SK-N-SH (cell line): ENCODE data around the gene FAM3C. TPM values are rescaled to one million over a fixed set of nuclear protein-coding genes. Genes with fewer than 3 reads are reported as not detected.

Experiments used
- CTCF ChIA-PET: fragments of 300-600, 350-600 bp; formaldehyde crosslinking; extraction: SDS; loops from one replicate; lab custom pipeline; 2021; lab: Yijun Ruan, JAX
- POLR2A ChIA-PET: fragments of 350-600 bp; sonication (Branson Sonifier 250); formaldehyde crosslinking; extraction: SDS; loops from one replicate; lab custom pipeline; 2020; ENCODE audit warnings: antibody characterized with exemption, inconsistent platforms; lab: Yijun Ruan, JAX
- DNase-seq: peaks from one replicate; pipeline ENCODE4 v3.0.0; 2012
- H2AFZ ChIP-seq: fragments of 200-600 bp; sonication (generic); 2 replicates; pipeline ENCODE4 v1.8.1; 2016; ENCODE audit warnings: antibody characterized with exemption, mild to moderate bottlenecking, low read depth
- H3F3A ChIP-seq: fragments of 200-600 bp; sonication (generic); replicated peaks from 2 replicates; pipeline ENCODE3; 2016; ENCODE audit warnings: antibody characterized with exemption, mild to moderate bottlenecking; ENCODE audit not compliant: insufficient read depth
- H3K27ac ChIP-seq, 2 experiments: fragments of 200-500 bp in 1 of 2; fragments of 200-600 bp in 1 of 2; sonication (Bioruptor generic) in 1 of 2; sonication (generic), shearing (Covaris generic) in 1 of 2; 2 replicates each; pipeline versions ENCODE4 v1.5.1 to v1.6.1; 2014 to 2016; ENCODE audit warnings: low read depth in 2 of 2, inconsistent platforms in 1 of 2, low read length in 1 of 2, mild to moderate bottlenecking in 1 of 2, mixed read lengths in 1 of 2
- H3K27me3 ChIP-seq: fragments of 200-600 bp; sonication (generic), shearing (Covaris generic); 2 replicates; pipeline ENCODE4 v1.6.1; 2016; ENCODE audit warnings: mixed run types; ENCODE audit not compliant: insufficient read depth
- H3K36me3 ChIP-seq, 2 experiments: fragments of 200-500 bp in 1 of 2; fragments of 200-600 bp in 1 of 2; sonication (Bioruptor generic) in 1 of 2; sonication (generic) in 1 of 2; replicated peaks in 1 of 2; 2 replicates each; pipeline versions ENCODE3 to v1.5.1; 2014 to 2016; ENCODE audit warnings: low read length in 1 of 2, mild to moderate bottlenecking in 1 of 2; ENCODE audit not compliant: insufficient read depth in 2 of 2, control insufficient read depth in 1 of 2
- H3K4me1 ChIP-seq, 2 experiments: fragments of 200-500 bp in 1 of 2; fragments of 200-600 bp in 1 of 2; sonication (Bioruptor generic) in 1 of 2; sonication (generic), shearing (Covaris generic) in 1 of 2; 2 replicates each; pipeline versions ENCODE4 v1.5.1 to v1.6.1; 2014 to 2016; ENCODE audit warnings: low read depth in 1 of 2, low read length in 1 of 2, mixed run types in 1 of 2; ENCODE audit not compliant: insufficient read depth in 2 of 2, control insufficient read depth in 1 of 2
- H3K4me2 ChIP-seq: fragments of 200-600 bp; sonication (generic), shearing (Covaris generic); 2 replicates; pipeline ENCODE4 v1.6.1; 2017; ENCODE audit warnings: mixed run types
- H3K4me3 ChIP-seq, 2 experiments: fragments of 200-500 bp in 1 of 2; fragments of 200-600 bp in 1 of 2; sonication (Bioruptor generic) in 1 of 2; sonication (generic), shearing (Covaris generic) in 1 of 2; 2 replicates each; pipeline versions ENCODE4 v1.5.1 to v1.8.1; 2014 to 2016; ENCODE audit warnings: low read depth in 2 of 2, inconsistent platforms in 1 of 2, low read length in 1 of 2, mild to moderate bottlenecking in 1 of 2, mixed read lengths in 1 of 2, moderate library complexity in 1 of 2
- H3K79me2 ChIP-seq: fragments of 200-600 bp; sonication (generic); 2 replicates; pipeline ENCODE4 v1.8.1; 2017; ENCODE audit warnings: mild to moderate bottlenecking; ENCODE audit not compliant: insufficient read depth
- H3K9ac ChIP-seq: fragments of 200-600 bp; sonication (generic); 2 replicates; pipeline ENCODE4 v1.6.1; 2017; ENCODE audit warnings: mixed run types
- H3K9me2 ChIP-seq: fragments of 200-600 bp; sonication (generic); 2 replicates; pipeline ENCODE4 v1.6.1; 2017; ENCODE audit warnings: mixed run types
- H3K9me3 ChIP-seq: fragments of 200-600 bp; sonication (generic); 2 replicates; pipeline ENCODE4 v1.6.1; 2017; ENCODE audit warnings: mixed run types, mild to moderate bottlenecking, moderate library complexity
- H4K20me1 ChIP-seq: fragments of 200-600 bp; sonication (generic); 2 replicates; pipeline ENCODE4 v1.6.1; 2017; ENCODE audit warnings: mild to moderate bottlenecking, mixed run types; ENCODE audit not compliant: insufficient read depth
- CHD2 ChIP-seq: fragments of 150-350 bp; IDR thresholded peaks from 2 replicates; pipeline ENCODE4 v1.6.1; 2018; ENCODE audit warnings: low read length; ENCODE audit not compliant: partially characterized antibody
- ELF1 ChIP-seq: IDR thresholded peaks from 2 replicates; pipeline ENCODE4 v1.4.0; 2012
- EP300 ChIP-seq, 2 experiments: IDR thresholded peaks; 2 replicates each; pipeline versions ENCODE4 v1.4.0 to v1.6.1; 2012; ENCODE audit warnings: borderline replicate concordance in 1 of 2, low read depth in 1 of 2, low read length in 1 of 2
- FOXM1 ChIP-seq: IDR thresholded peaks from 2 replicates; pipeline ENCODE4 v1.4.0; 2012; ENCODE audit warnings: low read depth, mild to moderate bottlenecking
- JUND ChIP-seq: IDR thresholded peaks from 2 replicates; pipeline ENCODE4 v1.4.0; 2012
- MEF2A ChIP-seq: IDR thresholded peaks from 2 replicates; pipeline ENCODE4 v1.4.0; 2012; ENCODE audit warnings: low read depth, borderline replicate concordance
- POLR2AphosphoS5 ChIP-seq: IDR thresholded peaks from 2 replicates; pipeline ENCODE4 v1.6.1; 2012; ENCODE audit warnings: low read depth, low read length
- RCOR1 ChIP-seq: fragments of 150-350 bp; IDR thresholded peaks from 2 replicates; pipeline ENCODE4 v1.6.1; 2017; ENCODE audit warnings: antibody characterized with exemption, low read length
- SIN3A ChIP-seq: IDR thresholded peaks from 2 replicates; pipeline ENCODE4 v1.6.1; 2012; ENCODE audit warnings: low read depth, mild to moderate bottlenecking, low read length, moderate library complexity, borderline replicate concordance
- SMC3 ChIP-seq: IDR thresholded peaks from 2 replicates; pipeline ENCODE4 v1.6.1; 2012; ENCODE audit warnings: low read depth, low read length, improper control_type of control experiment
- TEAD4 ChIP-seq: IDR thresholded peaks from 2 replicates; pipeline ENCODE4 v1.4.0; 2012; ENCODE audit warnings: mild to moderate bottlenecking, borderline replicate concordance; ENCODE audit not compliant: insufficient read depth
- YY1 ChIP-seq: IDR thresholded peaks from 2 replicates; pipeline ENCODE4 v1.4.0; 2012; ENCODE audit warnings: low read depth, mild to moderate bottlenecking
- whole genome bisulfite sequencing: methylation state at CpG from one replicate; pipeline ENCODE4 v1.1.6; 2017; ENCODE audit warnings: low lambda C conversion rate; 5-methylcytosine and 5-hydroxymethylcytosine counted together
- polyA plus RNA-seq, 3 experiments: library from polyadenylated mRNA; depleted of rRNA; stranded (reverse); fragments of >200 nt; gene quantifications; 2 replicates each; pipeline ENCODE4 v1.2.3, GENCODE V29; 2012

The FAM3C gene
- polyA plus RNA-seq, 1 of the 3 experiments (the other 2 are of a cell fraction) = 80.0 TPM

DNA sequence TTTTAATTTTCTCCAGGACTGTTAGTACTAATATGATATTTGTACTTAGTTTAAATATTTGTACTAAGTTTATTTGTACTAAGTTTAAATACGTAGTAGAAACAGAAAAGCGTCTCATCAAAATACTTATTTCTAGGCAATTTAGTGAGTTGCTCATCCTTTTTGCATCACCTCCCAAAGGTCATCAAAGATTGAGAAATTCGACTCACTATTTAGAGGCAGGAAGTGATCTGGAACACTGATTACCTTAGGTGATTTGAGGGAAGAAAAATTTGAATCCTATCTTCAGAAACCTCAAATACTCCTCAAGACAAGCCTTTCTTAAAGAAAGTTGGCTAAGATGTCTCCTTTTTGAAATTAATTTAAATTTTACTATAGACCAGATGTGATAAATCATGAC is 52.8 kb downstream of the FAM3C start:
- Histone ChIP-seq H3F3A (peaks cover 7% of the 10 kb centered on the region), H3K36me3 (peaks cover 18 to 23% of the 10 kb centered on the region in 2 experiments), H3K9me3 (no peaks in the 10 kb centered on the region), H3K4me1 (0 out of 4 replicates have a peak, but pooled peaks cover 0 to 5% of the 10 kb centered on the region in 2 experiments), H2AFZ (no peak overlapping the region), H3K79me2 (no peaks in the 10 kb centered on the region), H3K27me3 (no peaks in the 10 kb centered on the region), H4K20me1 (no peaks in the 10 kb centered on the region), H3K4me3 (no peak overlapping the region), H3K4me2 (no peak overlapping the region), H3K9me2 (no peaks in the 10 kb centered on the region), H3K9ac (no peak overlapping the region), H3K27ac (no peak overlapping the region)
- 85% methylated on average over 3 of the region's 3 CpGs for WGBS
- TF ChIP-seq MEF2A = no peak
- TF ChIP-seq YY1 = no peak
- TF ChIP-seq FOXM1 = no peak
- TF ChIP-seq CHD2 = no peak
- TF ChIP-seq TEAD4 = no peak
- POLR2A ChIA-PET = no interaction called here
- CTCF ChIA-PET = interaction anchor here (1.3 to 1.5 kb wide), 2 partner anchors 8 to 53 kb away, joined by 4 read pairs; partner anchors contain the start of gene FAM3C
- no peak for DNase-seq

DNA sequence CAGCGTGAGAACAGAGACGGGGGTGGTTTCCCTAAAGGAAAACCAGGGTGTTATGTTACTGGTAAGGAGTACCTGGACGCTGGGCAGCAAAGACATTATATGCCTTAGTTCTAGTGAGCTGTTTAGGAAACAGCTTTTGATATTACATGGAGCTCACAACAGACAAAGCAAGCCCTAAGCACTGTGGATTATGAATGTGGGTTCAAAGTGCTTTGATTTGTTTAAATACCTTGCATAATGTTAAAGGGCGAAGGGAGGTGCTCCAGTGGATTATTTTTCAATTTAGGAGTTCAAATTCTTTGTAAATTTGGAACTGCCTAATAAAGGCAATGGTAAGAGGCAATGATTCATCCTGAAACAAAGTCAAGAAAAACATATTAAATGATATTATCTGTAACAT is 53.5 kb downstream of the FAM3C start:
- Histone ChIP-seq H3K4me3 (no peak overlapping the region), H4K20me1 (no peaks in the 10 kb centered on the region), H3F3A (peaks cover 7% of the 10 kb centered on the region), H3K9me3 (no peaks in the 10 kb centered on the region), H3K9ac (no peak overlapping the region), H3K36me3 (peaks cover 16% of the 10 kb centered on the region in 2 experiments), H3K4me1 (peaks cover 3 to 5% of the 10 kb centered on the region in 2 experiments; a peak in 1 of 4 replicates), H3K9me2 (no peaks in the 10 kb centered on the region), H3K79me2 (no peaks in the 10 kb centered on the region), H3K27ac (no peak overlapping the region), H2AFZ (no peak overlapping the region), H3K4me2 (no peak overlapping the region), H3K27me3 (no peaks in the 10 kb centered on the region)
- no peak for TF ChIP-seq RCOR1
- TF ChIP-seq JUND = no peak
- TF ChIP-seq TEAD4 = no peak
- CTCF ChIA-PET = interaction anchor here (1.3 kb wide), 2 partner anchors 9 to 13 kb away, joined by 3 to 4 read pairs; partner anchors contain the start of gene WNT16
- WGBS = 97% methylated on average over 4 of the region's 4 CpGs
- no peak for DNase-seq
- POLR2A ChIA-PET = no interaction called here

DNA sequence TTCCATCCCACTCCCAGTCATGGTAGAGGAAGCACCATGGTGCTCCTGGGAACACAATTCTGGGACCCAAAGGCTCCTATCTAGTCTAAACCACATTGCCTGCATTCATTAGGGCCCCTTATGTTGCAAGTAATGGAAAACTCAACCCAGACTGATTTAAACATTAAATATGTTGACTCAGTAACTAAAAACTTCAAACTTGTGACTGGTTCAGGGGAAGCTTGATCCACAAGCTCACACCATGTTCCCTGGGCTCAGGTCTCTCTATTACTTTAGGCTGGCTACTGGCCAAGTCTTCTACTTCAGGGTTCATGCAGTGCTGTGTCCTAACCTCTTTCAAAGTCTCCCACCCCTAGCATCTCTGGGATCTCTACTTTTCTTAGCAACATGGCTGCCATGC is 54.2 kb downstream of the FAM3C start:
- no peaks in the 10 kb centered on the region for H3K9me2 ChIP-seq
- H3K4me1 ChIP-seq = peaks cover 4 to 5% of the 10 kb centered on the region in 2 experiments; a peak in 1 of 4 replicates
- no peaks in the 10 kb centered on the region for H4K20me1 ChIP-seq
- H3K36me3 ChIP-seq = peaks cover 9 to 10% of the 10 kb centered on the region in 2 experiments
- POLR2A ChIA-PET = no interaction called here
- no peak overlapping the region for H3K4me3 ChIP-seq
- H3K9ac ChIP-seq = no peak overlapping the region
- DNase-seq = no peak
- no peaks in the 10 kb centered on the region for H3K27me3 ChIP-seq
- no peaks in the 10 kb centered on the region for H3K9me3 ChIP-seq
- peaks cover 7% of the 10 kb centered on the region for H3F3A ChIP-seq
- no peak overlapping the region for H3K4me2 ChIP-seq
- CTCF ChIA-PET = interaction anchor here (1.3 kb wide), 2 partner anchors 9 to 13 kb away, joined by 3 to 4 read pairs; partner anchors contain the start of gene WNT16
- no peak for TF ChIP-seq YY1
- TF ChIP-seq SIN3A = no peak
- no peak for TF ChIP-seq ELF1
- no peak for TF ChIP-seq POLR2AphosphoS5
- no peak for TF ChIP-seq FOXM1
- no peak for TF ChIP-seq EP300 (IDR thresholded peaks at IDR 0.05; ENCODE audit: borderline replicate concordance in 1 of 2, low read depth in 1 of 2, low read length in 1 of 2)
- TF ChIP-seq RCOR1 = no peak
- no peak for TF ChIP-seq SMC3
- no peak for TF ChIP-seq MEF2A
- H3K79me2 ChIP-seq = no peaks in the 10 kb centered on the region
- H3K27ac ChIP-seq = no peak overlapping the region
- H2AFZ ChIP-seq = no peak overlapping the region
